Measurements from ENCODE around the gene AOPEP. TPM values are rescaled to one million over a fixed set of nuclear protein-coding genes. Genes with fewer than 3 reads are reported as not detected.

Gene AOPEP
- total RNA-seq, 4 donors from 2014 or later: 126 to 216 (median 136) TPM

DNA sequence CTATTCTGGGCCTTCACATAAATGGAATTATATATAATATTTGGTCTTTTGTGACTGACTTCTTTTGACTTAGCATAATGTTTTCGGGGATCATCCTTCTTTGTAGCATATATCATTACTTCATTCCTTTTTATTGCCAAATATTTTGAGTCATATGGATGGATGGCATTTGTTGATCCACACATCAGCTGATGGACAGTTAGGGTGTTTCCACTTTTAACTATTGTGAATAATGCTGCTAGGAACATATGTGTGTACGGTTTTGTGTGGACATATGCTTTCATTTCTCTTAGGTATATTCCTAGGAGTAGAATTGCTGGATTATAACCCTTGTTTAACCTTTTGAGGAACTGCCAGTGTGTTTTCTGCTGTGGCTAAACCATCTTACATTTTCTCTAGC is 341.4 kb downstream of the AOPEP start:
- no peak for DNase-seq
- intact Hi-C loops (cut with DNase I): no loop called here
- TF ChIP-seq POLR2A (IDR thresholded peaks at IDR 0.05): no peak
- TF ChIP-seq, protein P1, sequence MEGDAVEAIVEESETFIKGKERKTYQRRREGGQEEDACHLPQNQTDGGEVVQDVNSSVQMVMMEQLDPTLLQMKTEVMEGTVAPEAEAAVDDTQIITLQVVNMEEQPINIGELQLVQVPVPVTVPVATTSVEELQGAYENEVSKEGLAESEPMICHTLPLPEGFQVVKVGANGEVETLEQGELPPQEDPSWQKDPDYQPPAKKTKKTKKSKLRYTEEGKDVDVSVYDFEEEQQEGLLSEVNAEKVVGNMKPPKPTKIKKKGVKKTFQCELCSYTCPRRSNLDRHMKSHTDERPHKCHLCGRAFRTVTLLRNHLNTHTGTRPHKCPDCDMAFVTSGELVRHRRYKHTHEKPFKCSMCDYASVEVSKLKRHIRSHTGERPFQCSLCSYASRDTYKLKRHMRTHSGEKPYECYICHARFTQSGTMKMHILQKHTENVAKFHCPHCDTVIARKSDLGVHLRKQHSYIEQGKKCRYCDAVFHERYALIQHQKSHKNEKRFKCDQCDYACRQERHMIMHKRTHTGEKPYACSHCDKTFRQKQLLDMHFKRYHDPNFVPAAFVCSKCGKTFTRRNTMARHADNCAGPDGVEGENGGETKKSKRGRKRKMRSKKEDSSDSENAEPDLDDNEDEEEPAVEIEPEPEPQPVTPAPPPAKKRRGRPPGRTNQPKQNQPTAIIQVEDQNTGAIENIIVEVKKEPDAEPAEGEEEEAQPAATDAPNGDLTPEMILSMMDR (IDR thresholded peaks at IDR 0.05): no peak
- Histone ChIP-seq H3K4me1 (peaks cover 25 to 49% of the 10 kb centered on the region in 2 donors), H3K4me3 (replicated peaks in 1 of 3) (no peak overlapping the region), H3K36me3 (peaks cover 9 to 16% of the 10 kb centered on the region in 2 donors), H3K27ac (no peak overlapping the region), H3K27me3 (no peaks in the 10 kb centered on the region), H3K9me3 (no peaks in the 10 kb centered on the region)
- 46 to 48% methylated on average over 2 of the region's 2 CpGs for WGBS, 2 donors

GRCh38 chr9:95070549-95071021 is 344.1 kb downstream of the AOPEP start:
- no peak overlapping the region for H3K4me3 ChIP-seq (replicated peaks in 1 of 3)
- TF ChIP-seq, protein P1 (IDR thresholded peaks at IDR 0.05): no peak
- no peak for TF ChIP-seq POLR2A (IDR thresholded peaks at IDR 0.05)
- intact Hi-C loops (cut with DNase I): no loop called here
- no peaks in the 10 kb centered on the region for H3K9me3 ChIP-seq
- H3K4me1 ChIP-seq: peaks cover 43 to 69% of the 10 kb centered on the region in 2 donors
- no peak overlapping the region for H3K27ac ChIP-seq
- peaks cover 0 to 5% of the 10 kb centered on the region in 2 donors for H3K36me3 ChIP-seq
- no peaks in the 10 kb centered on the region for H3K27me3 ChIP-seq
- no peak for DNase-seq
- 68 to 73% methylated on average over 8 of the region's 8 CpGs for WGBS, 2 donors

DNA sequence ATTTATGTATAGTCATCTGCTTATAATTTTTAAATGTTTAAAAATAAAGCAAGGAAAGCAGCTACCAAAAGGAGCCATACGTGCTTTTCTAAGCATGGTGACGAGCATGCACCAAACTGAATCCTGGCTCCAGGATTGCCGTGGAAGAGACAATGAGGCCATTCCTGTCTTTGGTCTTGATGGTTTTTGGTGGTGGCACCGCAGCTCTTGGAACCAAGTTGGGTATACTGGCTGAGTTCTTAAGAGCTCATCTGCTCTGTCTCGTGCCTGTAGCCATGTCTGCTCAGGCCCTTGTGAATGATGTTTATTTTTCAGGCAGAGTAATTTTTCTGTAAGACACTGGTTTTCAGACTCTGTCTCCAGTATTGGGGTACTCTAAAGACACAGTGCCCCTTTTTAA is 345.0 kb downstream of the AOPEP start:
- H3K27ac ChIP-seq: peak overlapping the region in 2 of 3 donors; percentile 2 to 63
- peaks cover 0 to 3% of the 10 kb centered on the region in 2 donors for H3K36me3 ChIP-seq
- H3K4me3 ChIP-seq (replicated peaks in 1 of 3): no peak overlapping the region
- H3K4me1 ChIP-seq: peaks cover 46 to 72% of the 10 kb centered on the region in 2 donors
- 61 to 77% methylated on average over 5 of the region's 5 CpGs for WGBS, 2 donors
- no peaks in the 10 kb centered on the region for H3K9me3 ChIP-seq
- no peak for DNase-seq
- intact Hi-C loops (cut with DNase I): no loop called here
- no peaks in the 10 kb centered on the region for H3K27me3 ChIP-seq
- no peak for TF ChIP-seq POLR2A (IDR thresholded peaks at IDR 0.05)
- TF ChIP-seq, protein P1 (IDR thresholded peaks at IDR 0.05): no peak

GRCh38 chr9:95071925-95072324 is 345.4 kb downstream of the AOPEP start:
- WGBS, 2 donors: 90 to 93% methylated on average over 5 of the region's 5 CpGs
- no peak for DNase-seq
- Histone ChIP-seq H3K27me3 (no peaks in the 10 kb centered on the region), H3K36me3 (no peaks in the 10 kb centered on the region), H3K27ac (peak overlapping the region in 2 of 3 donors; percentile 2 to 63), H3K4me1 (peaks cover 47 to 77% of the 10 kb centered on the region in 2 donors), H3K4me3 (replicated peaks in 1 of 3) (no peak overlapping the region), H3K9me3 (no peaks in the 10 kb centered on the region)
- TF ChIP-seq, protein P1 (IDR thresholded peaks at IDR 0.05): no peak
- TF ChIP-seq POLR2A (IDR thresholded peaks at IDR 0.05): no peak
- intact Hi-C loops (cut with DNase I): no loop called here

DNA sequence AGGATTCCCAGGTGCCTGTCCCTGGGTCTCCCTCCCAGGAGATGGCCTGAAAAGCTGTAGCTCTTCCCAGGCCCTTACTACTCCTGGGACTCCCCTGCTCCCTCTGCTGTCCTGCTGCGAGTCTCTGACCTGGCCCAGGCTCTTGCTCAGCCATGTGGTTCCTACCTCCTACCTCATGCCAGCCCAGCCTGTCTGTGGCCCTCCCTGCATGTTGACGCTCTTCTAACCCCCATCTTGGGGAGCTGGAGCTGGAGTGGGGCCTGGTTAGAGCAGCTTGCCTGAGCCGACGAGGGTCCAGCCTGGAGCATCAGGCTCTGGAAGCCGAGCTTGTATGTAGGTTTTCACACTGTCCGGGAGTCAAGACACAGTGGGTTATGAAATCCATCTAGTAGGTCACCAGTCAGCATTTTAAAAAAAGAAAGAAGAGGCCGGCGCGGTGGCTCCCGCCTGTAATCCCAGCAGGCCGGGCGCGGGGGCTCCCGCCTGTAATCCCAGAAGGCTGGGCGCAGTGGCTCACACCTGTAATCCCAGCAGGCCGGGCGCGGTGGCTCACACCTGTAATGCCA is 346.6 kb downstream of the AOPEP start:
- H3K36me3 ChIP-seq: no peaks in the 10 kb centered on the region
- 95 to 96% methylated on average over 17 to 18 of the region's 18 CpGs for WGBS, 2 donors
- DNase-seq: no peak
- H3K27me3 ChIP-seq: no peaks in the 10 kb centered on the region
- peaks cover 54 to 89% of the 10 kb centered on the region in 2 donors for H3K4me1 ChIP-seq
- H3K4me3 ChIP-seq (replicated peaks in 1 of 3): no peak overlapping the region
- peak overlapping the region in 2 of 3 donors; percentile 54 to 63 for H3K27ac ChIP-seq
- H3K9me3 ChIP-seq: no peaks in the 10 kb centered on the region
- intact Hi-C loops (cut with DNase I): no loop called here
- no peak for TF ChIP-seq POLR2A (IDR thresholded peaks at IDR 0.05)
- TF ChIP-seq, protein P1 (IDR thresholded peaks at IDR 0.05): no peak

Measured in thyroid gland (tissue), 4 donors.